ENCODE measurements around the gene TEX30. TPM values are rescaled to one million over a fixed set of nuclear protein-coding genes. Genes with fewer than 3 reads are reported as not detected.

Gene TEX30
- total and polyA plus RNA-seq, 9 donors, result 6.4 to 14.7 (median 8.4) TPM

GRCh38 chr13:102726430-102726829, 47.2 kb downstream of the TEX30 start:
- DNase-seq, result no peak
- no peaks in the 10 kb centered on the region for H3K36me3 ChIP-seq
- H3K27ac ChIP-seq, result no peak overlapping the region
- H3K27me3 ChIP-seq, result no peaks in the 10 kb centered on the region
- 57 to 65% (median 61%) methylated on average over 2 of the region's 2 CpGs for WGBS, 3 donors
- no peak for TF ChIP-seq CTCF (IDR thresholded peaks at IDR 0.05)
- TF ChIP-seq EP300 (IDR thresholded peaks at IDR 0.05), result no peak
- TF ChIP-seq POLR2A (IDR thresholded peaks at IDR 0.05), result no peak
- no peaks in the 10 kb centered on the region for H3K4me1 ChIP-seq (ENCODE audit: insufficient read depth)
- no peak overlapping the region for H3K4me3 ChIP-seq
- H3K9me3 ChIP-seq, result no peaks in the 10 kb centered on the region
- intact Hi-C loops (cut with DNase I), result loop anchor here in 1 of 4 donors (2.0 kb wide), 1 partner anchor 146 kb away; no protein-coding TSS in a partner anchor

GRCh38 chr13:102724923-102725322, 48.7 kb downstream of the TEX30 start:
- Histone ChIP-seq H3K27me3 (no peaks in the 10 kb centered on the region), H3K4me1 (ENCODE audit: insufficient read depth) (no peaks in the 10 kb centered on the region), H3K4me3 (no peak overlapping the region), H3K9me3 (no peaks in the 10 kb centered on the region), H3K36me3 (no peaks in the 10 kb centered on the region), H3K27ac (no peak overlapping the region)
- intact Hi-C loops (cut with DNase I), result loop anchor here in 1 of 4 donors (5.0 kb wide), 1 partner anchor 143 kb away; no protein-coding TSS in a partner anchor
- 44 to 62% (median 48%) methylated on average over 6 of the region's 6 CpGs for whole genome bisulfite sequencing, 3 donors
- DNase-seq, result no peak
- no peak for TF ChIP-seq POLR2A (IDR thresholded peaks at IDR 0.05)
- TF ChIP-seq CTCF (IDR thresholded peaks at IDR 0.05), result no peak
- no peak for TF ChIP-seq EP300 (IDR thresholded peaks at IDR 0.05)

GRCh38 chr13:102721800-102722231, 51.8 kb downstream of the TEX30 start:
- H3K27ac ChIP-seq, result no peak overlapping the region
- no peak for TF ChIP-seq EP300 (IDR thresholded peaks at IDR 0.05)
- TF ChIP-seq CTCF (IDR thresholded peaks at IDR 0.05), result no peak
- no peak for TF ChIP-seq POLR2A (IDR thresholded peaks at IDR 0.05)
- no peak for DNase-seq

GRCh38 chr13:102718746-102719145, 54.8 kb downstream of the TEX30 start:
- DNase-seq, result no peak

More at GRCh38 chr13:102721800-102722231, 51.8 kb downstream of the TEX30 start:
- intact Hi-C loops (cut with DNase I), result loop anchor here in 1 of 4 donors (5.0 kb wide), 1 partner anchor 140 kb away; no protein-coding TSS in a partner anchor
- no peaks in the 10 kb centered on the region for H3K27me3 ChIP-seq
- H3K36me3 ChIP-seq, result no peaks in the 10 kb centered on the region
- no peaks in the 10 kb centered on the region for H3K9me3 ChIP-seq
- no peak overlapping the region for H3K4me3 ChIP-seq
- no peaks in the 10 kb centered on the region for H3K4me1 ChIP-seq (ENCODE audit: insufficient read depth)
- WGBS, 3 donors, result 32 to 47% (median 37%) methylated on average over 1 of the region's 1 CpG

More at GRCh38 chr13:102718746-102719145, 54.8 kb downstream of the TEX30 start:
- 64 to 70% (median 68%) methylated on average over 2 of the region's 2 CpGs for WGBS, 3 donors
- Histone ChIP-seq H3K4me1 (ENCODE audit: insufficient read depth) (no peaks in the 10 kb centered on the region), H3K27me3 (no peaks in the 10 kb centered on the region), H3K4me3 (no peak overlapping the region), H3K9me3 (no peaks in the 10 kb centered on the region), H3K36me3 (no peaks in the 10 kb centered on the region), H3K27ac (no peak overlapping the region)
- intact Hi-C loops (cut with DNase I), result no loop called here
- TF ChIP-seq POLR2A (IDR thresholded peaks at IDR 0.05), result no peak
- no peak for TF ChIP-seq CTCF (IDR thresholded peaks at IDR 0.05)
- no peak for TF ChIP-seq EP300 (IDR thresholded peaks at IDR 0.05)

Other genes with a start within 250 kb of the TEX30 start
- 10 to 100 TPM; 27.8 to 50.7 (median 36.5) TPM for gene TPP2, start 176.8 kb downstream of the TEX30 start, total RNA-seq
- 10 to 100 TPM; 24.0 to 32.3 TPM for gene TPP2, start 176.8 kb downstream of the TEX30 start, polyA plus RNA-seq
- not detected for gene METTL21C, start 78.7 kb downstream of the TEX30 start, total RNA-seq
- under 1 TPM; 0.08 to 0.35 TPM for gene METTL21C, start 78.7 kb downstream of the TEX30 start, polyA plus RNA-seq
- 1 to 10 TPM; 4.5 to 8.1 (median 6.3) TPM for gene POGLUT2, start 25.2 kb upstream of the TEX30 start, total RNA-seq
- 10 to 100 TPM in 1 of 2 donors, 1 to 10 TPM in 1; 8.3 to 13.0 TPM for gene POGLUT2, start 25.2 kb upstream of the TEX30 start, polyA plus RNA-seq
- gene BIVM, start 25.3 kb upstream of the TEX30 start, total RNA-seq, result 10 to 100 TPM; 10.4 to 25.0 (median 21.9) TPM
- 10 to 100 TPM; 10.8 to 13.2 TPM for gene BIVM, start 25.3 kb upstream of the TEX30 start, polyA plus RNA-seq
- 10 to 100 TPM; 38.4 to 65.2 (median 46.1) TPM for gene ERCC5, start 72.2 kb upstream of the TEX30 start, total RNA-seq
- gene ERCC5, start 72.2 kb upstream of the TEX30 start, polyA plus RNA-seq, result 10 to 100 TPM; 40.8 to 49.6 TPM